ENCODE measurements around the gene WWOX. TPM values are rescaled to one million over a fixed set of nuclear protein-coding genes. Genes with fewer than 3 reads are reported as not detected.

Gene WWOX
- total and polyA plus RNA-seq, 2 experiments from 2014 or later = 22.1 to 123 TPM

- H3K9me3 ChIP-seq (ENCODE audit: low read depth) = no peaks in the 10 kb centered on the region
- H3K4me1 ChIP-seq (ENCODE audit: low read depth) = no peaks in the 10 kb centered on the region
- H3K27me3 ChIP-seq = no peaks in the 10 kb centered on the region
- no peak overlapping the region for H3K4me3 ChIP-seq
- TF ChIP-seq, protein P1, sequence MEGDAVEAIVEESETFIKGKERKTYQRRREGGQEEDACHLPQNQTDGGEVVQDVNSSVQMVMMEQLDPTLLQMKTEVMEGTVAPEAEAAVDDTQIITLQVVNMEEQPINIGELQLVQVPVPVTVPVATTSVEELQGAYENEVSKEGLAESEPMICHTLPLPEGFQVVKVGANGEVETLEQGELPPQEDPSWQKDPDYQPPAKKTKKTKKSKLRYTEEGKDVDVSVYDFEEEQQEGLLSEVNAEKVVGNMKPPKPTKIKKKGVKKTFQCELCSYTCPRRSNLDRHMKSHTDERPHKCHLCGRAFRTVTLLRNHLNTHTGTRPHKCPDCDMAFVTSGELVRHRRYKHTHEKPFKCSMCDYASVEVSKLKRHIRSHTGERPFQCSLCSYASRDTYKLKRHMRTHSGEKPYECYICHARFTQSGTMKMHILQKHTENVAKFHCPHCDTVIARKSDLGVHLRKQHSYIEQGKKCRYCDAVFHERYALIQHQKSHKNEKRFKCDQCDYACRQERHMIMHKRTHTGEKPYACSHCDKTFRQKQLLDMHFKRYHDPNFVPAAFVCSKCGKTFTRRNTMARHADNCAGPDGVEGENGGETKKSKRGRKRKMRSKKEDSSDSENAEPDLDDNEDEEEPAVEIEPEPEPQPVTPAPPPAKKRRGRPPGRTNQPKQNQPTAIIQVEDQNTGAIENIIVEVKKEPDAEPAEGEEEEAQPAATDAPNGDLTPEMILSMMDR (IDR thresholded peaks at IDR 0.05; ENCODE audit: low read depth, low read length) = no peak
- DNase-seq (ENCODE audit: low read depth in 1 of 2, low spot score in 1 of 2) = no peak
- no peaks in the 10 kb centered on the region for H3K36me3 ChIP-seq
- H3K27ac ChIP-seq = no peak overlapping the region
These were observed 937.1 kb downstream of the WWOX start for GRCh38 chr16:79036541-79036940.

GRCh38 chr16:79037521-79038373 is 938.3 kb downstream of the WWOX start:
- Histone ChIP-seq H3K27ac (no peak overlapping the region), H3K27me3 (no peaks in the 10 kb centered on the region), H3K4me1 (ENCODE audit: low read depth) (no peaks in the 10 kb centered on the region), H3K4me3 (no peak overlapping the region), H3K36me3 (no peaks in the 10 kb centered on the region), H3K9me3 (ENCODE audit: low read depth) (no peaks in the 10 kb centered on the region)
- TF ChIP-seq, protein P1 (IDR thresholded peaks at IDR 0.05; ENCODE audit: low read depth, low read length) = no peak
- DNase-seq (ENCODE audit: low read depth in 1 of 2, low spot score in 1 of 2) = no peak

DNA sequence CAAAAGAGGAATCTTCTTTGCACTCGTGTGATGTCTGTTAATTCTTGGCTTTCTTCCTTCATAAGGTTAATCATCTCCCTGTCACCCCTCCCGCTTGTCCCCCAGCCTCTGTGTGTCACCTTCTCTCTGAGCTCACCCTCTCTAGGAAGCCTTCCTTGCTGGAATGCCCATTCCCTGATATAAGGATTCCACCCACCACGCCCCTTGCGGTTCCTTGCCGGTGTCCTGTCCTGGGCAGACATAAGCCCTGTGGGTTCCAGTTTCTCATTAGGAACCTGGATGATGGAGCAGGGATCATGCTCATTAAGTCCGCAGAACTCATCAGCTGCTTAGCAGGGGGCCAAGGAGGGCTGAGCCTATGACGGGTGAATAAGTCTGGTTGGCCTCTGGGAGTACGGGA is 941.8 kb downstream of the WWOX start:
- no peaks in the 10 kb centered on the region for H3K36me3 ChIP-seq
- H3K9me3 ChIP-seq (ENCODE audit: low read depth) = no peaks in the 10 kb centered on the region
- DNase-seq (ENCODE audit: low read depth in 1 of 2, low spot score in 1 of 2) = no peak
- no peak overlapping the region for H3K4me3 ChIP-seq
- H3K27me3 ChIP-seq = no peaks in the 10 kb centered on the region
- TF ChIP-seq, protein P1 (IDR thresholded peaks at IDR 0.05; ENCODE audit: low read depth, low read length) = no peak
- H3K4me1 ChIP-seq (ENCODE audit: low read depth) = no peaks in the 10 kb centered on the region
- H3K27ac ChIP-seq = no peak overlapping the region

GRCh38 chr16:79042141-79042540 is 942.7 kb downstream of the WWOX start:
- no peak overlapping the region for H3K4me3 ChIP-seq
- TF ChIP-seq, protein P1 (IDR thresholded peaks at IDR 0.05; ENCODE audit: low read depth, low read length) = no peak
- DNase-seq (ENCODE audit: low read depth in 1 of 2, low spot score in 1 of 2) = no peak

GRCh38 chr16:79042886-79043285 is 943.4 kb downstream of the WWOX start:
- no peak for DNase-seq (ENCODE audit: low read depth in 1 of 2, low spot score in 1 of 2)
- H3K9me3 ChIP-seq (ENCODE audit: low read depth) = no peaks in the 10 kb centered on the region

More at GRCh38 chr16:79042141-79042540, 942.7 kb downstream of the WWOX start:
- H3K36me3 ChIP-seq = no peaks in the 10 kb centered on the region
- H3K4me1 ChIP-seq (ENCODE audit: low read depth) = no peaks in the 10 kb centered on the region
- H3K9me3 ChIP-seq (ENCODE audit: low read depth) = no peaks in the 10 kb centered on the region
- H3K27me3 ChIP-seq = no peaks in the 10 kb centered on the region
- no peak overlapping the region for H3K27ac ChIP-seq

More at GRCh38 chr16:79042886-79043285, 943.4 kb downstream of the WWOX start:
- TF ChIP-seq, protein P1 (IDR thresholded peaks at IDR 0.05; ENCODE audit: low read depth, low read length) = no peak
- Histone ChIP-seq H3K4me3 (no peak overlapping the region), H3K4me1 (ENCODE audit: low read depth) (no peaks in the 10 kb centered on the region), H3K27ac (no peak overlapping the region), H3K27me3 (no peaks in the 10 kb centered on the region), H3K36me3 (no peaks in the 10 kb centered on the region)
